NB4 (cell line): ENCODE results near the gene TARS1.
A peak's percentile ranks its signal among the peaks of the same experiment; 100 is the strongest.

Experiments
- DNase-seq: peaks from one replicate; pipeline ENCODE4 v3.0.0; 2010; ENCODE audit warnings: low read depth
- H3K4me3 ChIP-seq: one replicate; pipeline ENCODE4 v1.5.1; 2011; ENCODE audit warnings: mild to moderate bottlenecking, low read depth, low read length, moderate library complexity
- CTCF ChIP-seq: IDR thresholded peaks from one replicate; pipeline ENCODE4 v1.5.1; 2012; ENCODE audit warnings: low read depth, low read length
- MAX ChIP-seq: IDR thresholded peaks from 2 replicates; pipeline ENCODE4 v1.6.1; 2011; ENCODE audit warnings: low read depth, low read length
- MYC ChIP-seq: IDR thresholded peaks from 2 replicates; pipeline ENCODE4 v1.6.1; 2011; ENCODE audit warnings: low read depth, low read length
- POLR2A ChIP-seq: IDR thresholded peaks from 2 replicates; pipeline ENCODE4 v1.6.1; 2011; ENCODE audit warnings: mild to moderate bottlenecking; ENCODE audit not compliant: insufficient read length; ENCODE audit errors: extremely low read depth

Gene TARS1

GRCh38 chr5:33474004-33474403 is 33.2 kb downstream of the TARS1 start:
- no peak overlapping the region for H3K4me3 ChIP-seq
- no peak for TF ChIP-seq MAX
- no peak for TF ChIP-seq POLR2A
- no peak for TF ChIP-seq MYC
- peak; percentile 5 for DNase-seq

GRCh38 chr5:33474931-33475499 is 34.2 kb downstream of the TARS1 start:
- DNase-seq = no peak
- no peak overlapping the region for H3K4me3 ChIP-seq
- TF ChIP-seq MAX (no peak), POLR2A (no peak), CTCF (no peak), MYC (no peak)

- DNase-seq = peak; percentile 40
- TF ChIP-seq MAX (no peak), CTCF (no peak), POLR2A (no peak), MYC (no peak)
Measured at GRCh38 chr5:33475706-33476105, 34.9 kb downstream of the TARS1 start.

GRCh38 chr5:33476992-33477391 is 36.2 kb downstream of the TARS1 start:
- no peak overlapping the region for H3K4me3 ChIP-seq
- no peak for TF ChIP-seq CTCF
- no peak for TF ChIP-seq MYC
- no peak for TF ChIP-seq POLR2A
- TF ChIP-seq MAX = no peak
- DNase-seq = no peak

More at GRCh38 chr5:33475706-33476105, 34.9 kb downstream of the TARS1 start:
- no peak overlapping the region for H3K4me3 ChIP-seq

- DNase-seq = no peak
- TF ChIP-seq MAX (no peak), POLR2A (no peak), MYC (no peak), CTCF (no peak)
- no peak overlapping the region for H3K4me3 ChIP-seq
Measured at GRCh38 chr5:33477816-33478215, 37.1 kb downstream of the TARS1 start.

GRCh38 chr5:33479311-33479710 is 38.5 kb downstream of the TARS1 start:
- no peak for DNase-seq
- no peak for TF ChIP-seq POLR2A
- TF ChIP-seq CTCF = no peak
- no peak for TF ChIP-seq MYC
- no peak for TF ChIP-seq MAX
- H3K4me3 ChIP-seq = no peak overlapping the region
